Activated CD4-positive, alpha-beta T cell treated with anti-CD3 and anti-CD28 coated beads, Interleukin-2, Interleukin-4, amounts not matched to agents 100 ng/mL and 50 ng/mL, durations not matched to agents 16 hours and 8 hours (primary cell): ENCODE measurements around the gene CRISPLD2.
"Not testable (repeated sequence)": the region's sequence is repeated elsewhere in the genome, so short reads cannot be mapped to it uniquely, and the experiment has no call there.

Experiments
- DNase-seq: peaks from one replicate; pipeline ENCODE4 v3.0.0-alpha.2; 2020; ENCODE audit warnings: low spot score

CRISPLD2 gene

GRCh38 chr16:84840687-84841627 is 21.2 kb downstream of the CRISPLD2 start:
- no peak for DNase-seq

GRCh38 chr16:84841787-84842300 is 22.1 kb downstream of the CRISPLD2 start:
- DNase-seq: no peak

GRCh38 chr16:84842516-84843148 is 22.8 kb downstream of the CRISPLD2 start:
- no peak for DNase-seq

- DNase-seq: no peak
These were observed 23.6 kb downstream of the CRISPLD2 start for GRCh38 chr16:84843149-84844048.

DNA sequence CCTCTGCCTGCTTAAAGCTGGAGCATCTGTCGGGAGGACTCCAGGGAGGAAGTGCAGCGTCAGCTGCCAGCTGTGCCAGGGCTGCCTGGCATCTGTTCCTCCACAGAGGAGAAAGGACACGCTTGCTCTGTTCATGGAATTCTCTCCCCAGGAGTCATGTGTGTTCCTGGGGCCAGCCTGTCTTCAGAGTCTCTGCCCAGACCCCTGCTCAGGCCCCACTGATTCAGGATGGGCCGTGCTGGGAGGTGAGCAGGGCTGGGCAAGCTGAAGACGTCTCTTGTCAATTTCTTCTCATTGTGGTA is 24.2 kb downstream of the CRISPLD2 start:
- no peak for DNase-seq

- no peak for DNase-seq
These were observed 25.0 kb downstream of the CRISPLD2 start for GRCh38 chr16:84844559-84845495.

- DNase-seq: no peak
These were observed 25.8 kb downstream of the CRISPLD2 start for GRCh38 chr16:84845496-84846002.

GRCh38 chr16:84847564-84848355 is 28.0 kb downstream of the CRISPLD2 start:
- no peak for DNase-seq

DNA sequence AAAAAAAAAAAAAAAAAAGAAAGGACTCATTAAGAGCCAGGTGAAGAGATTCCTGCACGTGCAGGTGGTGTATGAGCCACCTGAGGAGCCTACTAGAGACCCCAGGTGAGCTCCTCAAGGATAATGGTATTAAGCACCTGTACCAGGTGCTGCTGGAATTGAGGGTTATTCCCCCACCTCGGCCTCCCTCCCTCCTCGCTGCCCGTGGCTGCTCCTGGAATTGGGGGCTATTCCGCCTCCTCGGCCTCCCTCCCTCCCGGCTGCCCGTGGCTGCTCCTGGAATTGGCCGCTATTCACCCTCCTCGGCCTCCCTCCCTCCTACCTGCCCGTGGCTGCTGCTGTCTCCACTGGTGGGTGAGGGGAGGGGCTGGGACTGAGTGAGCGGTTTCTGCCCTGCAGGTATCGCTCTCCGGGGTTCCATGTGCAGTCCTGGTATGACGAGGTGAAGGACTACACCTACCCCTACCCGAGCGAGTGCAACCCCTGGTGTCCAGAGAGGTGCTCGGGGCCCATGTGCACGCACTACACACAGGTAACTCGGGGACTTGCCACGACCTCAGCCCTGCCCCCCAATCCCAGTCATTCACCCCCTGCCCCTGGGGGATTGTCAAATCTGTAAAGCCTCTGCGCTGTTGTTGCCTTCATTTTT is 29.3 kb downstream of the CRISPLD2 start:
- no peak for DNase-seq

- DNase-seq: no peak
These were observed 30.0 kb downstream of the CRISPLD2 start for GRCh38 chr16:84849751-84850150.

GRCh38 chr16:84850714-84851113 is 30.9 kb downstream of the CRISPLD2 start:
- no peak for DNase-seq

GRCh38 chr16:84851192-84852127 is 31.7 kb downstream of the CRISPLD2 start:
- no peak for DNase-seq

GRCh38 chr16:84853534-84853933 is 33.7 kb downstream of the CRISPLD2 start:
- no peak for DNase-seq

DNA sequence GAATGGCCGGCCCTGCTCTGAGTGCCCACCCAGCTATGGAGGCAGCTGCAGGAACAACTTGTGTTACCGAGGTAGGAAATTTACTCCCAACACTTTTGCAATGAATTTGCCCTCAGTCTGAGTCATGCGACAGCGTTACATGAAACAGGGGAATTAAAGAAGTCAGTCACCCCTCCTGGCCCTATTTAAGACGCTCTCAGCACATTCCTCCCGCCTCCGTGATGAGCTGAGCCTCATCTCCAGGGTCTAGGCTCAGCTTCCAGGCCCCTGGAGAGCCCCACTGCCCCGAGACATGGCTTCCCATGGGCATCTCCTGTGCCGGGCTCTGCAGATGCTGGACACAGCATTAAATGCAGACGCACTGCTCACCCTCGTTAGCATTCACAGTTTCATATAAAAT is 35.0 kb downstream of the CRISPLD2 start:
- DNase-seq: no peak

GRCh38 chr16:84855435-84856202 is 35.8 kb downstream of the CRISPLD2 start:
- not testable (repeated sequence) for DNase-seq

DNA sequence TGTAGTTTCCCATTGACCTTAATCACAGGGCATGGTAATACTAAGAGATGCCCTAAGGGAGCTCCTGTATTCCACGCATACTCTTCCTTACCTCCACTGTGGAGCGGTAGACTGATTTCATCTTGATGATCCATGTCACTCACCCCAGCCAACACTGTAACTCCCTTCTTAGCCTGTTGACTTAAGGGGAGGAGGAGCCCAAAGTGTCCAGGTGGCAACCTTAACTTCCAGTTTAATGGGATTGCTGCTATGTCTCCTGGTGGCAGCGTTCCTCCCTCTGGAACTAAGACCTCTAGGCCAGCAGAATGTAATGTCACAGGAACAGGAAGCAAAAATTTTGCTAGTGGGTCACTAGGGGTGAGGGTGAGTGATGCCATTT is 36.4 kb downstream of the CRISPLD2 start:
- not testable (repeated sequence) for DNase-seq

GRCh38 chr16:84856811-84857210 is 37.0 kb downstream of the CRISPLD2 start:
- DNase-seq: not testable (repeated sequence)

GRCh38 chr16:84859681-84860080 is 39.9 kb downstream of the CRISPLD2 start:
- DNase-seq: no peak
